GM13976 (cell line): ENCODE data around the gene PLCG2.
"Not testable (repeated sequence)": the region's sequence is repeated elsewhere in the genome, so short reads cannot be mapped to it uniquely, and the experiment has no call there.

Experiments used
- DNase-seq: peaks from one replicate; pipeline ENCODE4 v3.0.0; 2012; ENCODE audit warnings: low spot score
- in situ Hi-C: fragments of 300-500 bp; cut with MboI; formaldehyde crosslinking; loops from one replicate; pipeline ENCODE4 v1.12.0; 2022; ENCODE audit warnings: low sequenced_read_pairs, mixed read lengths, inconsistent platforms; ENCODE audit not compliant: unreplicated experiment
- TF ChIP-seq, protein P1 (sequence below): IDR thresholded peaks from 2 replicates; pipeline ENCODE4 v1.5.1; 2012; ENCODE audit warnings: borderline replicate concordance, mild to moderate bottlenecking; ENCODE audit not compliant: insufficient read depth; ENCODE audit errors: extremely low read depth, missing control alignments, control extremely low read depth

PLCG2 gene

DNA sequence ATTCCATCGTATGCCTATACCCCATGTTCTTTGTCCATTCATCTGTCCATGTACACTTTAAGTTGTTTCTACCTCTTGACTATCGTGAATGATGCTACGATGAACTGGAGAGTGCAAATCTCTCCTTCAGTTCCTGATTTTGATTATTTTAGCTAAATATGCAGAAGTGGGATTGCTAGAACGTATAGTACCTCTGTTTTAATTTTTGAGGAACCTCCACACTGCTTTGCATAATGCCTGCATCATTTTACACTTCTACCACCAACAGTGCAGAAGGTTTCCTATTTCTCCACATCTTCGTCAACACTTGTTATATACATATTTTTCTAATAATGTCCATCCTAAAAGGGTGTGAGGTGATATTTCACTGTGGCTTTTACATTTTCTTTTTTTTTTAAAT lies 188.3 kb downstream of the PLCG2 start:
- no peak for DNase-seq
- TF ChIP-seq, protein P1, sequence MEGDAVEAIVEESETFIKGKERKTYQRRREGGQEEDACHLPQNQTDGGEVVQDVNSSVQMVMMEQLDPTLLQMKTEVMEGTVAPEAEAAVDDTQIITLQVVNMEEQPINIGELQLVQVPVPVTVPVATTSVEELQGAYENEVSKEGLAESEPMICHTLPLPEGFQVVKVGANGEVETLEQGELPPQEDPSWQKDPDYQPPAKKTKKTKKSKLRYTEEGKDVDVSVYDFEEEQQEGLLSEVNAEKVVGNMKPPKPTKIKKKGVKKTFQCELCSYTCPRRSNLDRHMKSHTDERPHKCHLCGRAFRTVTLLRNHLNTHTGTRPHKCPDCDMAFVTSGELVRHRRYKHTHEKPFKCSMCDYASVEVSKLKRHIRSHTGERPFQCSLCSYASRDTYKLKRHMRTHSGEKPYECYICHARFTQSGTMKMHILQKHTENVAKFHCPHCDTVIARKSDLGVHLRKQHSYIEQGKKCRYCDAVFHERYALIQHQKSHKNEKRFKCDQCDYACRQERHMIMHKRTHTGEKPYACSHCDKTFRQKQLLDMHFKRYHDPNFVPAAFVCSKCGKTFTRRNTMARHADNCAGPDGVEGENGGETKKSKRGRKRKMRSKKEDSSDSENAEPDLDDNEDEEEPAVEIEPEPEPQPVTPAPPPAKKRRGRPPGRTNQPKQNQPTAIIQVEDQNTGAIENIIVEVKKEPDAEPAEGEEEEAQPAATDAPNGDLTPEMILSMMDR, result no peak
- in situ Hi-C loops, result no loop called here

- no peak for DNase-seq
- TF ChIP-seq, protein P1, result no peak
- in situ Hi-C loops, result no loop called here
Observed at GRCh38 chr16:81971853-81972252, 192.8 kb downstream of the PLCG2 start.

DNA sequence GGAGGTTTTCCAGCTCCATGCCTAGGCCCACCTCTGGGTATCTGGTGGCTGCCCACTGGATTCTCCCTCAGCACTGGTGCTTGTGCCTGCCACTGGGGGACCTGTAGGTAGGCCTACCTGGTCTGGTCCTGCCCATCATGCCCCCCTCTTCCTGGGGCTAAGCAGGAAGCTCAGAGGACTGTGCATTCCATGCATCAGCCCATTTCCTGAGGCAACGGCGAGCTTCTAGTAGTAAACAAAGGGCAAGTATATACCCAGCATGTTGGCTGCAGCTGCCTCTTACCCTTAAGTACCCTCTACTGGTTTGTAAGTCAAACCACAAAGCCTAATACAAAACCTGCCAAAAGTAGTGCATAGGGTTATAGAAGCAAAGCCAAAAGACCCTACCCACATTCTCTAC lies 194.6 kb downstream of the PLCG2 start:
- DNase-seq, result no peak
- in situ Hi-C loops, result no loop called here
- TF ChIP-seq, protein P1, result no peak

- DNase-seq, result no peak
- in situ Hi-C loops, result no loop called here
- TF ChIP-seq, protein P1, result no peak
Observed at GRCh38 chr16:81975637-81976036, 196.5 kb downstream of the PLCG2 start.

GRCh38 chr16:81977335-81977942 lies 198.3 kb downstream of the PLCG2 start:
- DNase-seq, in situ Hi-C loops: not testable (repeated sequence)

DNA sequence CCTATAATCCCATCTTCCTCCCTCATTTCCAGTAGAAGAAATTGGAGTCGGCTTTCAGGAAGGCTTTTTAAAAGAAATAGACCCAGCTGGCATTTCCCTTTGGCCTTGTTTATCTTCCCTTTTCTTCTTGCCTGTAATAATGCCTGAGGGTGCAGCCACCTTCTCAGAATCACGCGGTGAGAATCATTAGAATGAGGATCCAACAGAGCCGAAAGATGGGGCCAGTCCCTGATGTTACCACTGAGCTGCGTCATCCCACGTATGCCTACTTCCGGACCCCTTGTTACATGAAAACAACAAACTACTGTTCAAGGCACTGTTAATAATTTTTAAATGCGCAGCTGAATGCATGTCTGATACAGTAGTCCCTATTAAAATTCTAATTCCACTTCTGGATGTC lies 208.0 kb downstream of the PLCG2 start:
- in situ Hi-C loops, result no loop called here
- TF ChIP-seq, protein P1, result no peak
- DNase-seq, result no peak

- TF ChIP-seq, protein P1, result no peak
- in situ Hi-C loops, result no loop called here
- no peak for DNase-seq
Observed at GRCh38 chr16:81987706-81988105, 208.6 kb downstream of the PLCG2 start.
